Head of caudate nucleus (tissue), 42 donors: Measurements from ENCODE around the gene ALDH3B2.
"Not testable (repeated sequence)": the region's sequence is repeated elsewhere in the genome, so short reads cannot be mapped to it uniquely, and the experiment has no call there.

ENCODE experiments used
- DNase-seq, 42 donors: peaks; one replicate each; pipeline versions ENCODE4 v3.0.0 to v3.0.0-alpha.2; 2020 to 2021; ENCODE audit warnings: mixed read lengths in 7 of 42
- intact Hi-C: fragments of 100-400 bp; cut with DNase I; formaldehyde crosslinking; loops from one replicate; pipeline ENCODE4 v1.15.0; 2022

The ALDH3B2 gene

DNA sequence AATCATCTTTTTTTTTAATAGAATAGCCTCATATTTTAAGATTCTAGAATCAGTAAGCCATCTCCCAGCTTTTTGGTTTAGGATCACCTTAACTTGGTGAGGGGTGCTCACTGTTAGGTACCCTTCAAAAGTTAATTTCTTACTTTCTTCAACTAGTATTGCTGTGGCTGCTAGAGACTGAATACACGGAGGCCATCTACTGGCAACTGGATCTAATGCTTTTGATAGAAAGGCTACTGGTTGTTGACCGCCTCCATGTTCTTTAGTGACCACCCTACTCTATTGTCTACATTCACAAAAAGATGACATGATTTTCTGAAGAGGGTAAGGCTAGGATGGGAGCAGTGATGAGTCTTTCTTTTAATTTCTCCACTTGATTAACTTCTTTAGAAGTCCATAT, 16.7 kb upstream of the ALDH3B2 start:
- intact Hi-C loops = no loop called here
- DNase-seq = no peak

GRCh38 chr11:67689178-67689577, 14.8 kb upstream of the ALDH3B2 start:
- DNase-seq = no peak
- intact Hi-C loops = no loop called here

GRCh38 chr11:67687986-67688385, 13.6 kb upstream of the ALDH3B2 start:
- intact Hi-C loops = no loop called here
- DNase-seq = no peak

DNA sequence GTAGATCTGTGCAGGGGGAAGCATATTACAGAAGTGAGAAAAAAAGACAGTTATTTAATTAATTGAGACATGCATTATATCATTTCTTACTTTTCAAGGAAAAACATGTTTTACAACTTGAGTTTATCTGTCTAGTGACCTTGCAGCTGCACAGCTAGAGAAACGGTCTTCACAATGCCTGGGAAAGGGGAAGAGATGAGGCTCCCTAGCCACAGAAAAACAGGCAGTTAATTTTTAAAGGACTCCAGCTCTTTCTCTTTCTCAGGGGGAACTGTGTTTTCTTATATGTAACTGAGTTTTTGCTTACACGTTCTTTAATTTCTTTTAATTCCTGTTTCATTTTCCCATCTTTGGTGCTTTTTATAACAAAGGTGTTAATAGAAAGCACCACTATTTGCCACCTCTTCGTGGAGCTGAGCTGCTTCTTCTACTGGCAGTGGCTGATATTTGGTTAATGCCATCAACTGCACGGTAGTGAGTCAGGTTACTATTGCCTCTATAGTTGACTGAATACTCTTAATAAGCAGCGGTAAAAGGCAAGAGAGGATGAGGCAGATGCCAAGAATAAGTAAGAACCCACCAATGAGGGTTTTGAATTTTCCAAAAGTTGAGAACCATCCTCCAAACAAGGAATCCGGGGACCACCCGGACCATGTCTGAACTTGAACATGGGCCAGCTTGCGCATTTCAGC, 11.4 kb upstream of the ALDH3B2 start:
- intact Hi-C loops, DNase-seq: not testable (repeated sequence)

GRCh38 chr11:67682126-67683034, 8.0 kb upstream of the ALDH3B2 start:
- DNase-seq, intact Hi-C loops: not testable (repeated sequence)

DNA sequence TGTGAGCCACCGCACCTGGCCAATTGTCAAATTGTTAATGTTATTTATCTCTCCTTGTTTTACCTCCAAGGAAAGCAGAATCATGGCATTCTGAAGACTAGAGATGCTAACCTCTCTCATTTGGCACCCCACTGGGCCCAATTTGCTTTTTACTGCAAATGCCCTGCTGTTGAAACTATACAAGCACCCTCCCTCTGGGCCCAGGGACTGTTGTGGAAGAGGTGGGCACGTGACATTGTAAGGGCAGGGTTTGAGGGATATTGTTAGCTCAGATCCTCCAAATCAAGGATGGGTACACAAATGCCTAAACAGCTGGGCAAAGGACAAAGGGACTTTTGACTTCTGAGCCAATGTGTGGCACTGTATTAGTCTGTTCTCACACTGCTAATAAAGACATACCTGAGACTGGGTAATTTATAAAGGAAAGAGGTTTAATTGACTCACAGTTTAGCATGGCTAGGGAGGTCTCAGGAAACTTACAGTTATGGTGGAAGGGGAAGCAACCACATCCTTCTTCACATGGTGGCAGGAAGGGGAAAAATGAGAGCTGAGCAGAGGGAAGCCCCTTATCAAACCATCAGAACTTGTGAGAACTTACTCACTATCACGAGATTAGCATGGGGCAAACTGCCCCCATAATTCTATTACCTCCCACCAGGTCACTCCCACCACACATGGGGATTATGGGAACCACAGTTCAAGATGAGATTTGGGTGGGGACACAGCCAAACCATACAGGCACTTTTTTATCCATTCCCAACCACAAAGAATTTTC, 6.5 kb upstream of the ALDH3B2 start:
- intact Hi-C loops = no loop called here

DNA sequence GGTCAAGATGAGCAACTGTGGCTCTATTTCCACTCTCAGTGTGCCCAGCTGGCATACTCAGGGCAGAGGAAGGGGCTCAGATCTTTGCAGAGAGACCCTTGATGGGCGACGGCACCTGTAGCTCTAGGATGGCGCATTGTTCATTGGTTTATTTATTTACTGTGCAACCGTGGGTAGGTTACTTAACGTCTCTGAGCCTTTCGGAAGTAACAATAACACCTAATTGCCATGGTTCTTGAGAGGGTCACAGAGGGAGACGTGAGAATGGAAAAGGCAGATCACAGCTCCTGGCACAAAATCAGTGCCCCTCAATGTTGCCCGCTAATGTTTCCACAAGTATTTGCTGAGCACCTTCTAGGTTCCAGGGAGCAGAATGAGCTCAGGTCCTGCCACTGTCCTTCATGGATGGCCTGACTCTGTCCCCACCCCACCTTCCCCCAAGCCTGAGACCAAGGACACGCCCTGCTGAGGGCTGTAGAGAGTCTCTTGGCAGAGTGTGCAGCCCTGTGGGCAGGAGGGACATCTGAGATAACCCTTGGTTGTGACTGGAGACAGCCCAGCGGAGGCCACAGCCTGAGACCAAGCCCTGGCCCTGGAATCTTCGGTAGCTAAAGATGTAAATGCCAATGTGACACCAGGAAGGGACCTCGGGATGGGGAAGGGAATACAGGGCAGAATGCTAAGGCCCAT, 780 bp upstream of the ALDH3B2 start:
- DNase-seq = no peak
- intact Hi-C loops = no loop called here

More for the DNA sequence above, 6.5 kb upstream of the ALDH3B2 start:
- no peak for DNase-seq

GRCh38 chr11:67673902-67674301, 521 bp downstream of the ALDH3B2 start:
- intact Hi-C loops = no loop called here
- no peak for DNase-seq

GRCh38 chr11:67673358-67673757, 1.1 kb downstream of the ALDH3B2 start:
- no peak for DNase-seq
- intact Hi-C loops = no loop called here

- intact Hi-C loops = no loop called here
Observed at GRCh38 chr11:67671211-67671520, 3.3 kb downstream of the ALDH3B2 start.

GRCh38 chr11:67670316-67671210, 3.9 kb downstream of the ALDH3B2 start:
- DNase-seq = no peak

More at GRCh38 chr11:67671211-67671520, 3.3 kb downstream of the ALDH3B2 start:
- DNase-seq = no peak

DNA sequence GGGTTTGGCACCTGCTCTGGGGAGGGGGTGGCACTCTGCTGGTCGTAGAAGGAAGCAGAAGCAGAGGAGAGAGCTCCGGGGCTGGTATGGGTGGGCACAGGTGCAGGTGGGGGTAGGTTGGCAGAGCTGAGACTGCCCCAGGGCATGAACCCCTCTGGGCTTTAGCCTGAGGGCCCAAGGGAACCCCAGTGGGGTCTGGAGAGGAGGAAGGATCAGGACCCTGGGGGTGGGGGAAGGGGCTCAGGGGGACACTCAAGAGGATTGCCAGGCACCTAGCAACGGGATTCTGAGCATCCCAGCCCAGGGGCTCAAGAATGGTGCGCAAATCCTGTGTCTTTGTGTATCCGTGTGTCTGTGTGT, 6.3 kb downstream of the ALDH3B2 start:
- DNase-seq = no peak
- intact Hi-C loops = no loop called here

More at GRCh38 chr11:67670316-67671210, 3.9 kb downstream of the ALDH3B2 start:
- intact Hi-C loops = no loop called here

DNA sequence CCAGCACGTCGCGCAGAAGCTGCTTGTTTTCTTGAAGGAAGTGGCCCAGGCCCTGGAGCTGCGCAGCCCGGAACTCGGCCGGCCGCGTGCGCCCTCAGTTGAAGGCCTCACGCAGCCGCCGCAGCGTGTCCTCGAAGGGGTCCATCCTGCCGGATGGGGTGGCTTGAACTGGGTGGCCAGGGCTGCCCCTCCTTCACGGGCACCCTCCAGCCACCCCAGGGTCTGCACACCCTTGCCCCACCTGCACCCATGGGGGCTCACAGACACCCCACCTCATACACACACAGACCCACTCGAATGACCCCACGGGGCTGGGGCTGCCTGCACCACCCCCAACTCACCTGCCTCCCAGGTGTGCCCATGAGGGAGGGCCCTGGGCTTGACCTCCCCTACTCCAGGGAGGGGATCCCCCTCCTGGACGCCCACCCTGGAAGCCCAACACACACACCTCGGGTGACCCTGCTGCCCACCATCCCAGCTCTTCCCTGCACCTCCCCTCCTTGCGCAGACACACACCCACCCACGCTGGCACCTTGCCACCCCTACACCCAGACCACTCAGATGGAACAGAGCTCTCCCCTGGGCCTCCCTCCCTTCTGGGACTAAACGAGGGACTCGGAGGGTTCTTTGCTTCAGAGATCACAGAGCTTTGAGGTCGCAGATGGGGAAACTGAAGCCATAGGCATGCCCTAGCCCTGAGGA, 6.8 kb downstream of the ALDH3B2 start:
- DNase-seq = peak in 1 of 42 donors; percentile 24
- intact Hi-C loops = no loop called here

GRCh38 chr11:67666676-67667489, 7.5 kb downstream of the ALDH3B2 start:
- DNase-seq = peak in 1 of 42 donors; percentile 26
- intact Hi-C loops = no loop called here

- DNase-seq = peak in 2 of 42 donors; percentile 15 to 21
- intact Hi-C loops = no loop called here
Observed at GRCh38 chr11:67666303-67666645, 8.1 kb downstream of the ALDH3B2 start.

- intact Hi-C loops = no loop called here
- peak in 6 of 42 donors; percentile 9 to 40 (median 16) for DNase-seq
Observed at GRCh38 chr11:67665541-67666302, 8.7 kb downstream of the ALDH3B2 start.
